ENCODE results near the gene GPC2.

DNA sequence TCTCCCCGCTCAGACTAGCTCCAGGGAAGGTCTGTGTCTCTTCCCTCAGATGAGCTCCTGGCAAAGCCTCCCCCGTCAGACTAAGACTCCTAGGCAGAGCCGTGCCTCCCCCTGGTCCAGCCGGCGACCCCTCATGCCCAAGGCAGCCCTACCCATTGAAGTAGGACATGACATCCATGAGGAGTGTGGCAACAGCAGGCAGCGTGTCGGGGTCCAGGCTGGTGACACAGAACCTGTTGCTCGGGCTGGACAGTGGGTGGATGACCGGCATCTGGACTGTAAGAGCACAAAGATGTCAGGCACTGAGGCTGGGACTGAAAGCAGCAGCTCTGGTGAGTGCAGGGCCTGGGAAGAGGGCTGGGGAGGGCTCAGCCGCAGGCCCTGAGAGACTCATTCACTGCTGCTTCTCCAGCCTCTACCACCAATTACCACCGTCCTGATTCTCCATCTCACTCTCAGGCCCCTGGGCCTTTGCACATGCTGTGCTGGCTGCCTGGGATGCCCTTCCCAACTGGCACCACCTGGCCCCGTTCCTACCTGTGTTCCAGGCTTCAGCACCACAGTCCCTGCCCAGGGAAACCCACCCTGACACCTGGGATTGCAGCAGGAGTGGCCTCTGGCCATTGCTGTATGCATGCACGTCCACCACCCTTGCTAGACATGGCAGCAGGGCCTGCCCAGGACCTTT is 45.4 kb upstream of the GPC2 start:
- TF ChIP-seq GATA3 (IDR thresholded peaks at IDR 0.05; ENCODE audit: low read depth, low read length) (no peak), GATA2 (IDR thresholded peaks at IDR 0.05; ENCODE audit: low read depth, low read length) (no peak)
